K562 (cell line): ENCODE results near the gene CPLX1. TPM values are rescaled to one million over a fixed set of nuclear protein-coding genes. Genes with fewer than 3 reads are reported as not detected.

Experiments
- CBX8 ChIP-seq: fragments of 200-600 bp; sonication (generic); IDR thresholded peaks from 2 replicates; pipeline ENCODE4 v1.6.1; 2012; ENCODE audit warnings: borderline replicate concordance, mixed run types, low read depth, mild to moderate bottlenecking, moderate library complexity, mixed read lengths, low read length, control low read depth, inconsistent platforms; ENCODE audit not compliant: poor library complexity, severe bottlenecking; ENCODE audit errors: extremely low read depth
- CSDE1 ChIP-seq, 2 experiments: fragments of 450-650 bp; IDR thresholded peaks; 2 replicates each; pipeline ENCODE4 v1.6.1; 2016; ENCODE audit warnings: mild to moderate bottlenecking in 1 of 2
- KDM5B ChIP-seq: fragments of 200-600 bp; sonication (generic); IDR thresholded peaks from 2 replicates; pipeline ENCODE4 v1.6.1; 2012; ENCODE audit warnings: low read depth, mild to moderate bottlenecking, moderate library complexity, low read length, control low read depth, inconsistent platforms; ENCODE audit not compliant: insufficient replicate concordance
- MCM5 ChIP-seq: fragments of 450-650 bp; IDR thresholded peaks from 2 replicates; pipeline ENCODE4 v1.6.1; 2016; ENCODE audit warnings: low read depth
- NRF1 ChIP-seq, 2 experiments: fragments of 450-650 bp; IDR thresholded peaks in 1 of 2; conservative IDR thresholded peaks in 1 of 2; 2 replicates each; pipeline ENCODE4 v1.6.1; 2014; ENCODE audit warnings: mild to moderate bottlenecking in 2 of 2
- polyA plus RNA-seq, 8 experiments: library from polyadenylated mRNA; depleted of rRNA in 4 of 8; stranded (reverse) in 5 of 8; unstranded in 3 of 8; fragments of >200 nt; fragmentation: Nextera tagmentation in 2 of 8; fragmentation: Illumina TruSeq in 1 of 8; extraction: Ambion mirVana in 2 of 8; extraction: Trizol in 1 of 8; gene quantifications; 2 replicates each; pipeline versions ENCODE4 v1.2.1 to v1.2.3, GENCODE V29; 2011 to 2014; ENCODE audit warnings: inconsistent platforms in 1 of 8, missing spikeins in 1 of 8
- total RNA-seq, 7 experiments: library from RNA; depleted of rRNA in 6 of 7; stranded (reverse); fragments of >200 nt in 6 of 7; fragmentation: Illumina TruSeq in 2 of 7; extraction: Trizol in 2 of 7; gene quantifications; 2 replicates each; pipeline versions ENCODE4 v1.2.1 to v1.2.3, GENCODE V29; 2011 to 2021; ENCODE audit warnings: low replicate concordance in 1 of 7
- TF ChIP-seq, protein P1 (sequence below): sonication (generic); formaldehyde crosslinking; IDR thresholded peaks from 2 replicates; pipeline ENCODE4 v1.8.0; 2023; ENCODE audit warnings: missing genetic modification reagents, mild to moderate bottlenecking, borderline replicate concordance
- TF ChIP-seq, protein P2 (sequence below): sonication (generic); formaldehyde crosslinking; IDR thresholded peaks from 2 replicates; pipeline ENCODE4 v1.8.0; 2022; ENCODE audit warnings: mild to moderate bottlenecking, missing genetic modification reagents
- TF ChIP-seq, protein P3 (sequence below): sonication (generic); formaldehyde crosslinking; IDR thresholded peaks from 2 replicates; pipeline ENCODE4 v1.8.1; 2023; ENCODE audit warnings: missing genetic modification reagents, mild to moderate bottlenecking, borderline replicate concordance
- TF ChIP-seq, protein P4 (sequence below): fragments of 450-650 bp; IDR thresholded peaks from 2 replicates; pipeline ENCODE4 v1.6.1; 2016; ENCODE audit warnings: borderline replicate concordance

Gene CPLX1
- total and polyA plus RNA-seq, 9 of the 15 experiments (the other 6 are each of a cell fraction or from before 2014, with no cell fraction given), result 0.03 to 3.3 (median 0.17) TPM; not detected in 2

DNA sequence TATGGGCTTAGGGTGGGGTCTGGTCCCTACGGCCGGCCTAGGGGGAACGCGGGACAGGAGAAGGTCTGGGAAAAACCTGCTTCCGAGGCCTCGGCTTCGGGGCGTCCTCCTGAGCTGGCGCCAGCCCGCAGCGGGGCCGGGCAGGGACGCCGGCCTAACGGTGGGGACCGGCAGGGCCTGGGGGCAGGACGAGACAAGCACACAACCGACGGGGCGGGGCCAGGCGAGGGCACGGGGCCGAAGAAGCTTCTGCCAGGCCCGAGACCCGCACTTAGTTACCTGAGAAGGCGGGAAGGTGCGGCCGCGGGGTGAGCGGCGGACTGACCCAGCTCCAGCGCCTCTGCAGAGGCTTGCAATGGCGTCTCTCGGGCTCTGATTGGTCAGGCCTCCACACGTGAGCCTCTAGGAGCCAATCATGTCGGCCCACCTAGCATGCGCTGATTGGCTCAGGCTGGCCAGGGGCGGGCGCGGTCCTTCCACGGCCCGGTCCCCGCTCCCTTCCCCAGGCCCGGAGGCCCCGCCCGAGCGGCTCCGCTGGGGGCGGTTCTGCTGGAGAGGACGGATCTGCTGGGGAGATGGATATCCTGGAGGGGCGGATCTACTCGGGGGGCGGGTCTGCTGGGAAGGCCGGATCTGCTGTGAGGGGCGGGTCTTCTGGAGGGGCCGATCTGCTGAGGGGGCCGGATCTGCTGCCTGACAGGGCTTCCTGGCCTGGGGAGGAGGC lies 44.3 kb downstream of the CPLX1 start (continued):
- TF ChIP-seq, protein P1, sequence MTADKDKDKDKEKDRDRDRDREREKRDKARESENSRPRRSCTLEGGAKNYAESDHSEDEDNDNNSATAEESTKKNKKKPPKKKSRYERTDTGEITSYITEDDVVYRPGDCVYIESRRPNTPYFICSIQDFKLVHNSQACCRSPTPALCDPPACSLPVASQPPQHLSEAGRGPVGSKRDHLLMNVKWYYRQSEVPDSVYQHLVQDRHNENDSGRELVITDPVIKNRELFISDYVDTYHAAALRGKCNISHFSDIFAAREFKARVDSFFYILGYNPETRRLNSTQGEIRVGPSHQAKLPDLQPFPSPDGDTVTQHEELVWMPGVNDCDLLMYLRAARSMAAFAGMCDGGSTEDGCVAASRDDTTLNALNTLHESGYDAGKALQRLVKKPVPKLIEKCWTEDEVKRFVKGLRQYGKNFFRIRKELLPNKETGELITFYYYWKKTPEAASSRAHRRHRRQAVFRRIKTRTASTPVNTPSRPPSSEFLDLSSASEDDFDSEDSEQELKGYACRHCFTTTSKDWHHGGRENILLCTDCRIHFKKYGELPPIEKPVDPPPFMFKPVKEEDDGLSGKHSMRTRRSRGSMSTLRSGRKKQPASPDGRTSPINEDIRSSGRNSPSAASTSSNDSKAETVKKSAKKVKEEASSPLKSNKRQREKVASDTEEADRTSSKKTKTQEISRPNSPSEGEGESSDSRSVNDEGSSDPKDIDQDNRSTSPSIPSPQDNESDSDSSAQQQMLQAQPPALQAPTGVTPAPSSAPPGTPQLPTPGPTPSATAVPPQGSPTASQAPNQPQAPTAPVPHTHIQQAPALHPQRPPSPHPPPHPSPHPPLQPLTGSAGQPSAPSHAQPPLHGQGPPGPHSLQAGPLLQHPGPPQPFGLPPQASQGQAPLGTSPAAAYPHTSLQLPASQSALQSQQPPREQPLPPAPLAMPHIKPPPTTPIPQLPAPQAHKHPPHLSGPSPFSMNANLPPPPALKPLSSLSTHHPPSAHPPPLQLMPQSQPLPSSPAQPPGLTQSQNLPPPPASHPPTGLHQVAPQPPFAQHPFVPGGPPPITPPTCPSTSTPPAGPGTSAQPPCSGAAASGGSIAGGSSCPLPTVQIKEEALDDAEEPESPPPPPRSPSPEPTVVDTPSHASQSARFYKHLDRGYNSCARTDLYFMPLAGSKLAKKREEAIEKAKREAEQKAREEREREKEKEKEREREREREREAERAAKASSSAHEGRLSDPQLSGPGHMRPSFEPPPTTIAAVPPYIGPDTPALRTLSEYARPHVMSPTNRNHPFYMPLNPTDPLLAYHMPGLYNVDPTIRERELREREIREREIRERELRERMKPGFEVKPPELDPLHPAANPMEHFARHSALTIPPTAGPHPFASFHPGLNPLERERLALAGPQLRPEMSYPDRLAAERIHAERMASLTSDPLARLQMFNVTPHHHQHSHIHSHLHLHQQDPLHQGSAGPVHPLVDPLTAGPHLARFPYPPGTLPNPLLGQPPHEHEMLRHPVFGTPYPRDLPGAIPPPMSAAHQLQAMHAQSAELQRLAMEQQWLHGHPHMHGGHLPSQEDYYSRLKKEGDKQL, result no peak
- no peak for TF ChIP-seq MCM5
- TF ChIP-seq KDM5B, result peak; percentile 61
- peak; percentile 75 to 79 for TF ChIP-seq NRF1 (conservative IDR thresholded peaks at IDR 0.05 in 1 of 2, IDR thresholded peaks at IDR 0.05 in 1 of 2)
- TF ChIP-seq, protein P2, sequence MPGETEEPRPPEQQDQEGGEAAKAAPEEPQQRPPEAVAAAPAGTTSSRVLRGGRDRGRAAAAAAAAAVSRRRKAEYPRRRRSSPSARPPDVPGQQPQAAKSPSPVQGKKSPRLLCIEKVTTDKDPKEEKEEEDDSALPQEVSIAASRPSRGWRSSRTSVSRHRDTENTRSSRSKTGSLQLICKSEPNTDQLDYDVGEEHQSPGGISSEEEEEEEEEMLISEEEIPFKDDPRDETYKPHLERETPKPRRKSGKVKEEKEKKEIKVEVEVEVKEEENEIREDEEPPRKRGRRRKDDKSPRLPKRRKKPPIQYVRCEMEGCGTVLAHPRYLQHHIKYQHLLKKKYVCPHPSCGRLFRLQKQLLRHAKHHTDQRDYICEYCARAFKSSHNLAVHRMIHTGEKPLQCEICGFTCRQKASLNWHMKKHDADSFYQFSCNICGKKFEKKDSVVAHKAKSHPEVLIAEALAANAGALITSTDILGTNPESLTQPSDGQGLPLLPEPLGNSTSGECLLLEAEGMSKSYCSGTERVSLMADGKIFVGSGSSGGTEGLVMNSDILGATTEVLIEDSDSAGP (CRISPR knock-in tag), result no peak
- TF ChIP-seq, protein P3, sequence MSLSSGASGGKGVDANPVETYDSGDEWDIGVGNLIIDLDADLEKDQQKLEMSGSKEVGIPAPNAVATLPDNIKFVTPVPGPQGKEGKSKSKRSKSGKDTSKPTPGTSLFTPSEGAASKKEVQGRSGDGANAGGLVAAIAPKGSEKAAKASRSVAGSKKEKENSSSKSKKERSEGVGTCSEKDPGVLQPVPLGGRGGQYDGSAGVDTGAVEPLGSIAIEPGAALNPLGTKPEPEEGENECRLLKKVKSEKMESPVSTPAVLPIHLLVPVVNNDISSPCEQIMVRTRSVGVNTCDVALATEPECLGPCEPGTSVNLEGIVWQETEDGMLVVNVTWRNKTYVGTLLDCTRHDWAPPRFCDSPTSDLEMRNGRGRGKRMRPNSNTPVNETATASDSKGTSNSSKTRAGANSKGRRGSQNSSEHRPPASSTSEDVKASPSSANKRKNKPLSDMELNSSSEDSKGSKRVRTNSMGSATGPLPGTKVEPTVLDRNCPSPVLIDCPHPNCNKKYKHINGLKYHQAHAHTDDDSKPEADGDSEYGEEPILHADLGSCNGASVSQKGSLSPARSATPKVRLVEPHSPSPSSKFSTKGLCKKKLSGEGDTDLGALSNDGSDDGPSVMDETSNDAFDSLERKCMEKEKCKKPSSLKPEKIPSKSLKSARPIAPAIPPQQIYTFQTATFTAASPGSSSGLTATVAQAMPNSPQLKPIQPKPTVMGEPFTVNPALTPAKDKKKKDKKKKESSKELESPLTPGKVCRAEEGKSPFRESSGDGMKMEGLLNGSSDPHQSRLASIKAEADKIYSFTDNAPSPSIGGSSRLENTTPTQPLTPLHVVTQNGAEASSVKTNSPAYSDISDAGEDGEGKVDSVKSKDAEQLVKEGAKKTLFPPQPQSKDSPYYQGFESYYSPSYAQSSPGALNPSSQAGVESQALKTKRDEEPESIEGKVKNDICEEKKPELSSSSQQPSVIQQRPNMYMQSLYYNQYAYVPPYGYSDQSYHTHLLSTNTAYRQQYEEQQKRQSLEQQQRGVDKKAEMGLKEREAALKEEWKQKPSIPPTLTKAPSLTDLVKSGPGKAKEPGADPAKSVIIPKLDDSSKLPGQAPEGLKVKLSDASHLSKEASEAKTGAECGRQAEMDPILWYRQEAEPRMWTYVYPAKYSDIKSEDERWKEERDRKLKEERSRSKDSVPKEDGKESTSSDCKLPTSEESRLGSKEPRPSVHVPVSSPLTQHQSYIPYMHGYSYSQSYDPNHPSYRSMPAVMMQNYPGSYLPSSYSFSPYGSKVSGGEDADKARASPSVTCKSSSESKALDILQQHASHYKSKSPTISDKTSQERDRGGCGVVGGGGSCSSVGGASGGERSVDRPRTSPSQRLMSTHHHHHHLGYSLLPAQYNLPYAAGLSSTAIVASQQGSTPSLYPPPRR (CRISPR knock-in tag), result 0 out of 2 replicates have a peak, but pooled peaks have one; percentile 47
- TF ChIP-seq CSDE1 (IDR thresholded peaks at IDR 0.05), result no peak
- TF ChIP-seq CBX8, result no peak
- TF ChIP-seq, protein P4, sequence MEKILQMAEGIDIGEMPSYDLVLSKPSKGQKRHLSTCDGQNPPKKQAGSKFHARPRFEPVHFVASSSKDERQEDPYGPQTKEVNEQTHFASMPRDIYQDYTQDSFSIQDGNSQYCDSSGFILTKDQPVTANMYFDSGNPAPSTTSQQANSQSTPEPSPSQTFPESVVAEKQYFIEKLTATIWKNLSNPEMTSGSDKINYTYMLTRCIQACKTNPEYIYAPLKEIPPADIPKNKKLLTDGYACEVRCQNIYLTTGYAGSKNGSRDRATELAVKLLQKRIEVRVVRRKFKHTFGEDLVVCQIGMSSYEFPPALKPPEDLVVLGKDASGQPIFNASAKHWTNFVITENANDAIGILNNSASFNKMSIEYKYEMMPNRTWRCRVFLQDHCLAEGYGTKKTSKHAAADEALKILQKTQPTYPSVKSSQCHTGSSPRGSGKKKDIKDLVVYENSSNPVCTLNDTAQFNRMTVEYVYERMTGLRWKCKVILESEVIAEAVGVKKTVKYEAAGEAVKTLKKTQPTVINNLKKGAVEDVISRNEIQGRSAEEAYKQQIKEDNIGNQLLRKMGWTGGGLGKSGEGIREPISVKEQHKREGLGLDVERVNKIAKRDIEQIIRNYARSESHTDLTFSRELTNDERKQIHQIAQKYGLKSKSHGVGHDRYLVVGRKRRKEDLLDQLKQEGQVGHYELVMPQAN, result peak; percentile 33; the same call in 1 of the 2 replicates
